HG02870 (cell line): ENCODE data around the gene LRP1.

Source experiments
- ATAC-seq: cut with Tn5 transposase; IDR thresholded peaks from one replicate; pipeline ENCODE4 v1.9.1; 2021; ENCODE audit warnings: mild to moderate bottlenecking, moderate library complexity; ENCODE audit not compliant: unreplicated experiment

Gene LRP1

GRCh38 chr12:57133013-57133569 is 4.8 kb downstream of the LRP1 start:
- no peak for ATAC-seq

GRCh38 chr12:57133916-57134315 is 5.6 kb downstream of the LRP1 start:
- ATAC-seq = no peak

- ATAC-seq = no peak
These were observed 6.7 kb downstream of the LRP1 start for GRCh38 chr12:57134949-57135348.

GRCh38 chr12:57135527-57136326 is 7.4 kb downstream of the LRP1 start:
- no peak for ATAC-seq

- ATAC-seq = no peak
These were observed 10.4 kb downstream of the LRP1 start for GRCh38 chr12:57138526-57139272.

GRCh38 chr12:57139796-57140649 is 11.7 kb downstream of the LRP1 start:
- no peak for ATAC-seq

- no peak for ATAC-seq
These were observed 13.0 kb downstream of the LRP1 start for GRCh38 chr12:57141249-57141648.

DNA sequence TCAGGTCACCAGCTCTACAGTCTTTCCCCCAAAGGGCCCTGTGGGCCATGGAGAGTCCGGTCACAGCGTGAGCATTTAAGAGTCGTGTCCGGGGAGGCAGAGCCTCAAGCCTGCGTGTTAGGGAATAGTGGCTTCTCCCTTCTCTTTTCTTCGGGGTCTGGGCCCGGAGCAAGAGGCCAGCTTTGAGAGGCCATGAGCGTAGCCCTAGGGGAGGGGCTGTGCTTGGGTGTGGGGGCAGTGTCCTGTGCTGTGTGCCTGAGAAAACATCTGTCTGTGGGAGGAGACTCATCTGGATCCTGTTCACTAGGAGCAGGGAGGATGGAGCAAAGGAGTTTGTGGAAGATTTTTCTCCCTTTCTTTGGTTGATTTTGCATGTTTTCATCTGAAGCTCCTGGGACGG is 13.8 kb downstream of the LRP1 start:
- no peak for ATAC-seq

GRCh38 chr12:57142727-57143126 is 14.4 kb downstream of the LRP1 start:
- ATAC-seq = no peak

DNA sequence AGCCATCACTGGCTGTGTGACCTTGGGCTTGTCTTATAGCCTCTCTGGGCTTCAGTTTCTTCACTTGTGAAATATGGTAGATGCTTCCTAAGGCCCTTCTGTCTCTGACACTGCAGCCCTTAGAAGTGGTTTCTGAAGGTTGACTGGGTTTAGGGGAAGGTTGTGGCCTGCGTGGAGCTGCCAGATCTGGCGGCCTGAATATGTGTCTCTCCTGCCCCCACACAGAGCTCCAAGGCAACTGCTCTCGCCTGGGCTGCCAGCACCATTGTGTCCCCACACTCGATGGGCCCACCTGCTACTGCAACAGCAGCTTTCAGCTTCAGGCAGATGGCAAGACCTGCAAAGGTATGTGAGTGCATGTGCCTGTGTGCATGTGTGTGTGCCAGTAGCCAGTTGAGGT is 15.2 kb downstream of the LRP1 start:
- no peak for ATAC-seq

- no peak for ATAC-seq
These were observed 17.3 kb downstream of the LRP1 start for GRCh38 chr12:57145460-57146059.

DNA sequence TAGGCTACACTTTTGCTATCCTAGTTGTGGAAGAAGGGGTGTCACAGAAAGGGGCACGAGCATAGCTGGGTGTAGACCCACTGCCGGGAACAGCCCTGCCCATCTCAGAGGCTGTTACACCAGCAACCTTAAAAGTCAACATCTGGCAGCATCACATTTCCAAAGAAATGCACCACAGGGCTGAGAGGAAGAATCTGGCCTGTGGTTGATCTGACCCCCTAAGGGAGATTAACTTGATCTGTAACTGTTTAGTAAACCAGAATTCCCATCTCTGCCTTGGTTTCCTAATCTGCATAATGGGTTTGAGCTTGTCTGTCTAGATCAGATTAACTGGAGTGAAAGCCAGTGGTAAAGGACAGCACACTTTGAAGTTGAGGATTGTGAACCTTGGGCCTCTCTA is 17.8 kb downstream of the LRP1 start:
- ATAC-seq = no peak

DNA sequence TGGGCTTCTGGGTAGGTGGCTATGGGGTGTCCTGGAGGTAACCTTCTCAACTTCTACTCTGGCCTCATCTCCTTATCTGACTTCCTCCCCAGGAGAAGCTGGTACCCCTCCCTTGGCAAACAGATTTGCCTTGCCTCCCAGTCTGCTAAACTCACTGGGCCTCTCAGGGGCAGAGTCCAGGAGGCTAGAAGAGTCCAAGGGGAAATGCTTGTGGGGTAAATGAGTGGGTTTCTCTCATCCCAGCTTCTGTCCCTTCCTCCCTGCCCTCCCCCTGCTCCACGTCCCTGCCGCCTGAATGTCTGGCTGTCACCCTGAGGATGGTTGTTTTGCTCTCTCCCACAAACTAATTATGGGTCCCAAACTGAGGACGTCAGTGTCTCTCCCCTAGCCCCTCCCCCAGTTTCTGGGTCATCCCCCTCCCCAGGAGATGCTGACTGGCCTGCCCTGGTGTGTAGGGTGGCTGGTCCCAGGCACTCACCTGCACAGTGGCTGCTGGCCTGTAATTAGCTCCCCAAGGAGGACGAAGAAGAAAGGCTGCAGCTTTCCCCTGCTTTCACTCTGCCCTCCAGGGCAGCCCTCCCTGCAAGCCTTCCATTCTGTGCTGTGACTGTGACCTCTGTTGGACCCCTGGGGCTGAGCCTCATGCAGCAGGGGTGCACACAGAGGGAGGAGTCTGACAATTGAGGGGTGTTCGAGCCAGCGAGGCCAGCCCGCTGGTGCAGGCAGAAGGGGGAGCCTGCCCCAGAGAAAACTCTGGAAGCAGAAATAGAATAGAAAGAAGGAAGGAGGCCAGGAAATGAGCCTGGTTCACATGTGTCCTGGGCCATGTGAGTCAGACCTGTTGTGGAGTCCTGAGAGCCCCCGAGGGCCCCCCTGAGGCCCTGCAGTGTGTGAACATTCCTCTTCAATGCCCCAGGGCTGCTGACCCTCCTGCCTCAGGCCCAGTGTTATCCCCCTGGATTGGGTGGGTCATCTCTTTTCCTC is 19.0 kb downstream of the LRP1 start, which contains the start of gene LRP1-AS:
Gene LRP1-AS (minus strand): TSS at position 659 of the 984 bp plus-strand sequence.
- ATAC-seq = no peak

DNA sequence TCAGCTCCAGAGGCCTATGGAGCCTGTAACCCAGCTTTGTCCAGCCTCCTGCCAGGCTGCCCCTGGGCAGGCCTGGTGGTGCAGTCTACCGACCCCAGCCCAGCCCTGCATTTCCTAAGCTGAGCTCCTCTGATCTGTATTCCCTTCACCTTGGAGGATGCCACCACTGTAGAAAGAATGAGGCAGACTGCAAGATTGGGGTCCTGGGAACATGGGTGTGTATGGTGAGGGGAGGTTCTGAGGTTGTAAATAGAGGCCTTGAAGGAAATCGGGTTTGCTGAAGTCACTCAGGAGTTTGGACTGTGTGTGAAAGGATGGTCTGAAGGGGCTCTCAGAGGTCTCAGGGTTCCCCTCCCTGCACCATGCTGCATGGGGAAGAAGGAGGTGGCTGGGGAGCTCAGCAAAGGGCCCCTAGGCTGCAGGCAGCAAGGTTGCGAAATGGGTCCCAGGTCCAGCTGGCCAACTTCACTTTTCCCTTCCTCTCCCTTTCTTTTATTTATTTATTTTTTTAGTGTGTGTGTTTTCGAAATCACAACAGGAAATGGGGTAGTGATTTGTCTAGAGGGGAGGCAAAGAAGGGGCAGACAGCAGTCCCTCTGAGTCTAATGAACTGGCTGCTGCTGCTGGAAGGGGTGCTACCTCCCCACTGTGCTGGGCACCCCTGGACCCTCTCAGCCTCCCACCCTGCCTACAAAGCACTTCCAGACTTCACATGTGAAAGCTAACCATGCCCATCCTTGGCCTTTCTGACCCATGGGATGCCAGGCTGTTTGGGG is 20.4 kb downstream of the LRP1 start:
- no peak for ATAC-seq

GRCh38 chr12:57149245-57149900 is 21.1 kb downstream of the LRP1 start:
- no peak for ATAC-seq

GRCh38 chr12:57150400-57151000 is 22.2 kb downstream of the LRP1 start:
- ATAC-seq = no peak

DNA sequence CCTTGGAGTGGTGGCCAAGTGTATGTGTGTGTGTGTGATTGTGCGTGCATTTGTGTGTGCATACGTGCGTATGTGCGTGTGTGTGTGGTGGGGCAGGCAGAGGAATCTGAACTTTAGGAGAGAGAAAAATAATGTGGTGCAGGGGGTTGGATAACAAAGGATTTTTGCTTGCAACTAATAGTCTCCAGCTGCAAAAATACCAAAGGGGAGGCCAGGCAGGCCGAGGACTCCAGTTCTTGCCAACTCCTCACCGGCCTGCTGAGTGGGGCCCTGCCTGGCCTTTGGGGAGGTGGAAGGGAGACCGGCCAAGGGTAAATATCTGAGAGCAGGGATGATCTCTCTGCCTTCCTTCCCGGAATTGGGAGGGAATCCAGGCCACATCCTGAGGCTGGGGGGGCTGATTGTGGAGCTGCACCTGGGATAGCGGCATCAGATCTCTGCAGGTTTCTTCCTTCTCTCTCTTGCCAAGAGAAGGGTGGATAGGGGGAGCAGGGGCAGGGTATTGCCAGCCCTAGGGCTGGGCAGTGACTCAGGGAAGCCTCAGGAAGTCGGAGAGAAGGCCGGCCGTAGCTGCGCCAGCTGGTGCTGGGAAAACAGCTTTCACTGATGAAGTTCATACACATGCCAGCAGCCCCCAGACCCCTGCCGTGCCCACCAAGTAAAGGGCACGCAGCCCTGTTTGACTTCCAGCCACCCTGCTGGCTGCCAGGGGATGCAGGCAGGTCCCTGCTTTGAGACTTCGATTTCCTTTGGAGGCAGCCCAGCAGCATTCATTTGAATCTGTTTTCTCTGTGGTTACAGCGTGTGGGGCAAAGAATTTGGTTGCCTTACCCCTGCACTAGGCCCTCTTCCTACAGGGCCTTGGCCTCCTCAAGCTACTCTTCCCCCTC is 23.7 kb downstream of the LRP1 start:
- no peak for ATAC-seq
